Small intestine (tissue), 16 donors: Measurements from ENCODE around the gene KRTAP10-1. TPM values are rescaled to one million over a fixed set of nuclear protein-coding genes. Genes with fewer than 3 reads are reported as not detected.
"Not testable (repeated sequence)": the region's sequence is repeated elsewhere in the genome, so short reads cannot be mapped to it uniquely, and the experiment has no call there.

Experiments used
- DNase-seq, 2 donors: peaks; one replicate each; pipeline versions ENCODE4 v3.0.0 to v3.0.0-alpha.2; 2013
- FAIRE-seq: peaks from 2 replicates; lab custom pipeline; 2012; peaks lifted over from hg19 to GRCh38; lab: Jason Lieb, UNC
- H3K27ac ChIP-seq, 3 donors: one replicate each; pipeline ENCODE4 v1.5.1; 2013; ENCODE audit warnings: low read length in 2 of 3, mild to moderate bottlenecking in 2 of 3, control low read depth in 1 of 3, inconsistent platforms in 1 of 3, low read depth in 1 of 3, moderate library complexity in 1 of 3
- H3K27me3 ChIP-seq, 3 donors: one replicate each; pipeline ENCODE4 v1.6.1; 2013; ENCODE audit warnings: low read length in 3 of 3, inconsistent platforms in 1 of 3; ENCODE audit not compliant: control insufficient read depth in 3 of 3, insufficient read depth in 3 of 3
- H3K36me3 ChIP-seq, 3 donors: one replicate each; pipeline ENCODE4 v1.6.1; 2013; ENCODE audit warnings: low read length in 3 of 3, inconsistent platforms in 1 of 3, low read depth in 1 of 3, mild to moderate bottlenecking in 1 of 3, moderate library complexity in 1 of 3; ENCODE audit not compliant: control insufficient read depth in 3 of 3, insufficient read depth in 2 of 3
- H3K4me1 ChIP-seq, 3 donors: one replicate each; pipeline ENCODE4 v1.6.1; 2013; ENCODE audit warnings: low read length in 2 of 3, inconsistent platforms in 1 of 3, low read depth in 1 of 3, mild to moderate bottlenecking in 1 of 3, moderate library complexity in 1 of 3; ENCODE audit not compliant: control insufficient read depth in 3 of 3, insufficient read depth in 2 of 3
- H3K4me3 ChIP-seq, 3 donors: one replicate each; pipeline ENCODE4 v1.5.1; 2013; ENCODE audit warnings: low read length in 3 of 3, control low read depth in 1 of 3, inconsistent platforms in 1 of 3, low read depth in 1 of 3, mild to moderate bottlenecking in 1 of 3, moderate library complexity in 1 of 3
- H3K9me3 ChIP-seq, 2 donors: one replicate each; pipeline ENCODE4 v1.6.1; 2013; ENCODE audit warnings: low read depth in 1 of 2, low read length in 1 of 2; ENCODE audit not compliant: control insufficient read depth in 2 of 2, insufficient read depth in 1 of 2
- WGBS, 3 donors: extraction: QIAGEN DNeasy Blood & Tissue Kit; methylation state at CpG; one replicate each; pipeline ENCODE4 v1.1.7; 2013; 5-methylcytosine and 5-hydroxymethylcytosine counted together
- long read RNA-seq, 10 donors: transcript quantifications; one replicate each; lab custom pipeline, GENCODE V29; 2026
- polyA plus RNA-seq, 4 donors: library from polyadenylated mRNA; stranded (reverse) in 3 of 4; unstranded in 1 of 4; fragments of 200-250 nt in 3 of 4; fragments of 120-200 nt in 1 of 4; gene quantifications; one replicate each; pipeline versions ENCODE4 v1.2.1 to v1.2.3, GENCODE V29; 2013
- donor health status: healthy with polysubstance abuse.
- donor health status: control.
- donor health status: control.
- donor health status: Bipolar disorder and iron deficiency.
- donor health status: healthy.

KRTAP10-1 gene, protein sequence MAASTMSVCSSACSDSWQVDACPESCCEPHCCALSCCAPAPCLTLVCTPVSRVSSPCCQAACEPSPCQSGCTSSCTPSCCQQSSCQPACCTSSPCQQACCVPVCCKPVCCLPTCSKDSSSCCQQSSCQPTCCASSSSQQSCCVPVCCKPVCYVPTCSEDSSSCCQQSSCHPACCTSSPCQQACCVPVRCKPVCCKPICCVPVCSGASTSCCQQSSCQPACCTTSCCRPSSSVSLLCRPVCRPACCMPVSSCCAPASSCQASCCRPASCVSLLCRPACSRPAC
- polyA plus RNA-seq: not detected
- long read RNA-seq, donor 1: 0 reads
- long read RNA-seq, donor 2: 0 reads
- long read RNA-seq, donor 3: 0 reads
- long read RNA-seq, donor 4: 0 reads
- long read RNA-seq, donor 5: 0 reads
- long read RNA-seq, donor 6: 0 reads
- long read RNA-seq, donor 7: 0 reads
- long read RNA-seq, donor 8: 0 reads
- long read RNA-seq, donor 9: 0 reads
- long read RNA-seq, donor 10: 0 reads

DNA sequence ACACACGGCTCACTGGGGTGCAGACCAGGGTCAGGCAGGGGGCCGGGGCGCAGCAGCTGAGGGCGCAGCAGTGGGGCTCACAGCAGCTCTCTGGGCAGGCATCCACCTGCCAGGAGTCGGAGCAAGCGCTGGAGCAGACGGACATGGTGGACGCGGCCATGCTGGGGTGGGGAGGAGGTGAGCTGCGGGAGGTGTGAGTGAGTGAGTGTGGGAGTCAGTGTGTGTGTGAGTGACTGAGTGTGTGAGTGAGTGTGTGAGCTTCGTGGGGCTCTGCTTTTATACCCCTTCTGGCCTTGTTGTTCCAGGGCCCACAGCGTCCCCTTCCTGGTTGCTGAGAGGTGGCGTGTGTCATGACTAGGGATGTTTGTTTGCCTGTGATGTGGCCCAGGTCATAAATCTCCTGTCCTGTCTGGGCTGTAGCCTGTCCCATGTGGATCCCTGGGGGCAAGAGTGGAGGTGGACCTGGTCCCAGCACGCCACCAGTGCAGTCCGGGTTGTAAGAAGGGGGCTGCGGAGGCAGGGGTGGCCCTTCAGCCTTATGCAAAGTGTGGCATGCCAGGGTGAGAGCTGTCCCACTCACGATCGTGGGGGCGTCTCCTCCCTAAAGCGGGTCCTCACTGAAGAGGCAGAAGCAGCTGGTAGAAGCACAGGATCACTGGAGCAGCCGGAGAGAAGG is at the start of gene KRTAP10-1:
Gene KRTAP10-1, minus strand, starts transcription at position 205 of the 676 bp plus-strand sequence. Its CDS starts 45 bp downstream, at position 160.
- no peaks in the 10 kb centered on the region for H3K27me3 ChIP-seq
- no peaks in the 10 kb centered on the region for H3K4me1 ChIP-seq
- no peak within 1 kb of the TSS for H3K4me3 ChIP-seq
- 68 to 70% (median 70%) methylated on average over 20 to 21 of the region's 21 CpGs for WGBS, 3 donors
- H3K27ac ChIP-seq: no peak within 1 kb of the TSS
- DNase-seq: no peak
- H3K36me3 ChIP-seq: no peaks in the 10 kb centered on the region
- H3K9me3 ChIP-seq: peaks cover 0 to 4% of the 10 kb centered on the region in 2 donors
- FAIRE-seq: no peak

DNA sequence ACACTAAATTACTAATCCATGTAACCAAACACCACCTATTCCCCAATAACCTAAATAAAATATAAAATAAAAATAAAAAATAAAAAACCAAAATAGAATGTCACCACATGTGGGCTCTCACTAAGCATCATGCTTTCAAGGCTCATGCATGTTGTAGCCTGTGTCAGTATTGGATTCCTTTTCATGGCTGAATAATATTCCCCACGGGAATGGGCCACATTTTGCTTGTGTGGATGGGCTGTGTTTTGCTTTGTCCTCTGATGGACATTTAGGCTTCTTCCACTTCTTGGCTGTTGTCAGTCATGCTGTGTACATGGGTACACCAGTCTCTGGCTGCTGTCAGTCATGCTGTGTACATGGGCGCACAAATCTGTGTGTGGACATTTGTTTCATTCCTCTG is 49.1 kb upstream of the KRTAP10-1 start:
- peaks cover 0 to 7% (median 6%) of the 10 kb centered on the region in 3 donors for H3K27me3 ChIP-seq
- no peaks in the 10 kb centered on the region for H3K9me3 ChIP-seq

DNA sequence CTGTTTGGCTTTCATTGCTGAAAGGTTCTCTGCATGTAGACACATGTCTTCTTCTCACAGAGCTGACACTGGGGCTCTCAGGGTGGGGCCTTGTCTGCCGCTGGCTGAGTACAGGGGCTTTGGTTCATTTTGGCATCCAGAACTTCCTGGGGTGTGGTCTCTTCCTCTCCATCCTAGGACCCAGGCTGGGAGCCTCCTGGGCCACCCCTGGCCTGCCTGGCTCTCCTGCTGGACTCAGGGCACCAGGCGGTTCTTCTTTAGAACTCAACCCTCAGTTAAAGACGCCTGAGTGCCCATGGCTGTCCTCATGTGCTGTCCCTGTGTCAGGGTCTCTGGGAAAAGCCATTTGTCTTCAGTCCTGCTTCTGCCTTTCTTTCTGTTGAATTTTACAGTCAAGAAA is 45.9 kb upstream of the KRTAP10-1 start:
- DNase-seq (no peak), FAIRE-seq (no peak)
- H3K36me3 ChIP-seq: no peaks in the 10 kb centered on the region
- H3K4me3 ChIP-seq: no peak overlapping the region
- 63 to 86% (median 82%) methylated on average over 3 of the region's 3 CpGs for WGBS, 3 donors
- no peaks in the 10 kb centered on the region for H3K4me1 ChIP-seq
- H3K27ac ChIP-seq: no peak overlapping the region
- peaks cover 0 to 7% (median 0%) of the 10 kb centered on the region in 3 donors for H3K27me3 ChIP-seq
- H3K9me3 ChIP-seq: peaks cover 0 to 5% of the 10 kb centered on the region in 2 donors

More for the DNA sequence above, 49.1 kb upstream of the KRTAP10-1 start:
- FAIRE-seq: no peak
- Histone ChIP-seq H3K36me3 (no peaks in the 10 kb centered on the region), H3K4me1 (no peaks in the 10 kb centered on the region), H3K4me3 (no peak overlapping the region), H3K27ac (no peak overlapping the region)
- WGBS, 3 donors: 89 to 93% (median 90%) methylated on average over 2 of the region's 2 CpGs
- no peak for DNase-seq

DNA sequence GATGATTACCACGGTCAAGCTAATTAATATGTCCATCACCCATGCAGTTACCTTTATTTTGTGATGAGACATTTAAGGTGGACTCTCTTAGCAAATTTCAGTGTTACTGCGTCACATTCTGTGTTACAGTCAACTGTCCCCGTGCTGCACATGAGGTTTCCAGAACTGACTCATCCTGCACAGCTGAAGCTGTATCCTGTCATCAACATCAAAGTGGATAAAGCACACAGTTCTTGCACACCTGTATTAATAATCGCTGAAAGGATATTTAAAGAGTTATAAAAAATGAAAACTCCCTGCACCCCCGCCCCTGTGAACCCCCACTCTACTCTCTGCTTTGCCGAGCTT is 43.8 kb upstream of the KRTAP10-1 start:
- FAIRE-seq: no peak
- no peak for DNase-seq
- no peaks in the 10 kb centered on the region for H3K4me1 ChIP-seq
- H3K36me3 ChIP-seq: no peaks in the 10 kb centered on the region
- peaks cover 0 to 5% of the 10 kb centered on the region in 2 donors for H3K9me3 ChIP-seq
- peaks cover 0 to 3% (median 0%) of the 10 kb centered on the region in 3 donors for H3K27me3 ChIP-seq
- no peak overlapping the region for H3K27ac ChIP-seq
- WGBS, 3 donors: 58 to 70% (median 64%) methylated on average over 6 of the region's 6 CpGs
- H3K4me3 ChIP-seq: no peak overlapping the region

DNA sequence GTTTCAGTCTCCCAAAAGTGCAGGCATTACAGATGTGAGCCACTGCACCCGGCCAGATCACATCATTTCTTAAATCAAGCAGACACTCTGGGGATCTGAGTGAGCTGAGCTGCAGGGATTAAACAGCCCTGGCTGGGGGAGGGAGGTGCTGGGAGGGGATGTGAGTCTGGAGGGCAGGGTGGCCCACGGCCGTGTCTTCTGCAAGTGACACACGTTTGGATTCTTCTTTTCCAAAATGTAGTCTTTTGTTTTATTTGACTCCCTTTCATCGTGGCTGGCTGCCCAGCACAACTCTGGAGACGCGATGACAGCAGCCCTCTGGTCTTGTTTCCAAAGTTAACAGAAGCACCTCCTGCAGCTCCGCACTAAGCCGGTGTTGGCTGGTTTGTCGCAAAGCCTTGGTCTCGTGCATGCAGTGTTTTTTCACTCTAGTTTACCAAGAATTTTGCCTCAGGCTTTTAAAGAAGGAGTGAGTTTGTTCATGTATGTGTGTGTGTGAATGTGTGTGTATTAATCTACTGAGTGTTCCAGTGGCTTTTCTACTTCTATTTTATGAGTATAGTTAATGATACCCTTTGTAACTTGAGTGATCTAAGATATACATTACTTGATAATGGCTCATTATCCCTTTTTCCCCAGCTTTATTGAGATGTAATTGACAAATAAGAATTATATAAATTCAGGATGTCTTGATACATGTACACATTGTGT is 43.2 kb upstream of the KRTAP10-1 start:
- Histone ChIP-seq H3K27ac (no peak overlapping the region), H3K36me3 (no peaks in the 10 kb centered on the region), H3K4me3 (no peak overlapping the region), H3K27me3 (peaks cover 0 to 3% (median 0%) of the 10 kb centered on the region in 3 donors), H3K9me3 (peaks cover 0 to 10% of the 10 kb centered on the region in 2 donors), H3K4me1 (no peaks in the 10 kb centered on the region)
- DNase-seq: no peak
- WGBS, 3 donors: 37 to 48% (median 46%) methylated on average over 11 of the region's 11 CpGs
- FAIRE-seq: no peak

DNA sequence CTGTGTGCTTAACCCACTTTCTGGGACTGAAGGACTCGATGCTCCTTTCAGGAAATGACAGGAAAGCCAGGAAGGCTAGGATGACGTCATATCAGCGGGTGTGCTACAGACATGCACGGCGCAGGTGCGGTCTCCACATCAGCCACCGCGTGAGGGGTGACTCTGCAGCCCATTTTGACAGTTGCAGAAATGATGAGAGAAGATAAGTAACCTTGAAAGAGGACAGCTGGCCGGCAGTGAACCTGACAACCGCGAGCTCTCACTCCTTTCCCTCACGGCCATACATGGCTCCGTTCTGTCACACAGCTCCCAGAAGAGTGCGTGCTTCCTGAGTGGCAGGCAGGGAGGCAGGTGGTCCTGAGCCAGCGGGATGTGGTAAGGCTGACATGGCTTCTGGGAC is 42.1 kb upstream of the KRTAP10-1 start:
- WGBS, 3 donors: 76 to 80% (median 77%) methylated on average over 14 to 15 of the region's 15 CpGs
- Histone ChIP-seq H3K4me3 (no peak overlapping the region), H3K9me3 (peaks cover 0 to 14% of the 10 kb centered on the region in 2 donors), H3K27ac (no peak overlapping the region), H3K36me3 (no peaks in the 10 kb centered on the region), H3K27me3 (peaks cover 0 to 3% (median 0%) of the 10 kb centered on the region in 3 donors), H3K4me1 (no peaks in the 10 kb centered on the region)
- no peak for DNase-seq
- no peak for FAIRE-seq

DNA sequence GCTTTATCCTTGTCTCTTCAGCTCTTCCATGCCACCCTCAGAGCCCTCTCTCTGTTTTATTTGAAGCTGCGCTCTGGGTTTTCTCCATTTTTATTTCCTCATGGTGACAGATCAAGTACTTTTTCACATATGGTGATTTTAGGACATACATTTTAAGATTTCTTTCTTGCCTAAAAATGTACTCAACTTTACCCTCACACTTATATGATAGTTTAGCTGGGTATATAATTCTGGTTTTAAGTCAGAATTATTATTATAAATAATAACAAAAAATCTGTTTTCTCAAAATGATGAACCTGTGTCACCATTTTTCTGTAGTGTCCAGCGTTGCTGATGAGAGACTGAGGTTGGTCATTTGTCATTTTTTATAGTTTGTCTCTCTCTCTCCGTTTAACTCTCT is 41.2 kb upstream of the KRTAP10-1 start:
- Histone ChIP-seq H3K4me1 (no peaks in the 10 kb centered on the region), H3K4me3 (no peak overlapping the region), H3K27me3 (peaks cover 0 to 3% (median 0%) of the 10 kb centered on the region in 3 donors), H3K9me3 (peaks cover 0 to 19% of the 10 kb centered on the region in 2 donors), H3K27ac (no peak overlapping the region), H3K36me3 (no peaks in the 10 kb centered on the region)
- WGBS, 3 donors: 83 to 91% (median 88%) methylated on average over 3 of the region's 3 CpGs
- DNase-seq (no peak), FAIRE-seq (no peak)

DNA sequence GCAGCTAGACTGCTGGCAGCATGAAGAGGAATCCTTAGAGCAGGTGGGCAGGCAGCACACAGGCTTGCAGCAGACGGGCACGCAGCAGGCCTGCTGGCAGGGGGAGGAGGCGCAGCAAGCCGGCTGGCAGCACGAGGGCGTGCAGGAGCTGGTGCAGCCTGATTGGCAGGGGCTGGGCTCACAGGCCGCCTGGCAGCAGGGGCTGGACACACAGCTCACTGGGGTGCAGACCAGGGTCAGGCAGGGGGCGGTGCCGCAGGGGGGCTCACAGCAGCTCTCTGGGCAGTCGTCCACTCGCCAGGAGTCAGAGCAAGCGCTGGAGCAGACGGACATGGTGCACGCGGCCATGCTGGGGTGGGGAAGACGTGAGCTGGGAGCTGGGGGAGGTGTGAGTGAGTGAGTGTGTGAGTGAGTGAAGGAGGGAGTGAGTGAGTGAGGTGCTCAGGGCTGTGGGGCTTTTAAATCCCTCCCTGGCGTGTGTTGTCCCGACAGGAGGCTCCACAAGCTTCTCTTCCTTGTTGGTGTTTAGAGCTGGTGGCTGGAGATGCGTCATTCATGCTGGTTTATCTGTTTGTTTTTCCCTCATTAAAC is 40.3 kb upstream of the KRTAP10-1 start, which contains the start of gene KRTAP10-5:
Gene KRTAP10-5, minus strand, starts transcription at position 374 of the 591 bp plus-strand sequence. Its CDS starts 26 bp downstream, at position 348.
- DNase-seq: not testable (repeated sequence)

More for the DNA sequence above, 40.3 kb upstream of the KRTAP10-1 start, which contains the start of gene KRTAP10-5:
- not testable (repeated sequence) for H3K27ac ChIP-seq, H3K36me3 ChIP-seq, H3K27me3 ChIP-seq, FAIRE-seq, H3K4me3 ChIP-seq, H3K4me1 ChIP-seq
- peaks cover 0 to 27% of the 10 kb centered on the region in 2 donors for H3K9me3 ChIP-seq
- WGBS, 3 donors: 22 to 37% (median 27%) methylated on average over 18 to 19 of the region's 19 CpGs
